IMR-90 (cell line): Measurements from ENCODE around the gene PBX3.

Source experiments
- CEBPB ChIP-seq: IDR thresholded peaks from 2 replicates; pipeline ENCODE4 v1.6.1; 2012; ENCODE audit warnings: low read depth, low read length, improper control_type of control experiment
- CHD1 ChIP-seq: IDR thresholded peaks from 2 replicates; pipeline ENCODE4 v1.6.1; 2012; ENCODE audit warnings: low read depth, low read length, improper control_type of control experiment
- CTCF ChIP-seq: conservative IDR thresholded peaks from 2 replicates; pipeline ENCODE4 v1.5.1; 2012; ENCODE audit warnings: mild to moderate bottlenecking, low read depth, low read length, improper control_type of control experiment
- FOS ChIP-seq: fragments of 150-350 bp; IDR thresholded peaks from 2 replicates; pipeline ENCODE4 v1.6.1; 2016; ENCODE audit warnings: low read depth, low read length
- MAFK ChIP-seq: IDR thresholded peaks from 2 replicates; pipeline ENCODE4 v1.6.1; 2012; ENCODE audit warnings: low read depth, low read length, improper control_type of control experiment
- MXI1 ChIP-seq: IDR thresholded peaks from 2 replicates; pipeline ENCODE4 v1.6.1; 2012; ENCODE audit warnings: low read depth, mild to moderate bottlenecking, low read length, moderate library complexity, borderline replicate concordance
- NFE2L2 ChIP-seq: fragments of 150-350 bp; IDR thresholded peaks from 2 replicates; pipeline ENCODE4 v1.6.1; 2016; ENCODE audit warnings: low read depth, mild to moderate bottlenecking, low read length
- POLR2A ChIP-seq: IDR thresholded peaks from 2 replicates; pipeline ENCODE4 v1.6.1; 2012; ENCODE audit warnings: mild to moderate bottlenecking, low read depth, low read length
- RAD21 ChIP-seq: IDR thresholded peaks from 2 replicates; pipeline ENCODE4 v1.6.1; 2012; ENCODE audit warnings: low read length, improper control_type of control experiment
- RCOR1 ChIP-seq: IDR thresholded peaks from 2 replicates; pipeline ENCODE4 v1.6.1; 2012; ENCODE audit warnings: mild to moderate bottlenecking, low read length, improper control_type of control experiment; ENCODE audit not compliant: insufficient replicate concordance
- RFX5 ChIP-seq: IDR thresholded peaks from 2 replicates; pipeline ENCODE4 v1.8.0; 2012; ENCODE audit warnings: low read depth, mild to moderate bottlenecking, low read length, moderate library complexity
- SMC3 ChIP-seq: fragments of 150-350 bp; IDR thresholded peaks from 2 replicates; pipeline ENCODE4 v1.6.1; 2016; ENCODE audit warnings: low read depth, mild to moderate bottlenecking, antibody characterized with exemption, low read length, moderate library complexity
- USF2 ChIP-seq: fragments of 150-350 bp; IDR thresholded peaks from 2 replicates; pipeline ENCODE4 v1.6.1; 2017; ENCODE audit warnings: mild to moderate bottlenecking, antibody characterized with exemption, low read length, low read depth

- TF ChIP-seq CTCF: no peak
- TF ChIP-seq POLR2A: no peak
- no peak for TF ChIP-seq CEBPB
- no peak for TF ChIP-seq SMC3
- TF ChIP-seq RCOR1: no peak
- TF ChIP-seq MXI1: no peak
- no peak for TF ChIP-seq RFX5
- no peak for TF ChIP-seq USF2
- TF ChIP-seq RAD21: no peak
- no peak for TF ChIP-seq FOS
- no peak for TF ChIP-seq MAFK
- no peak for TF ChIP-seq NFE2L2
- TF ChIP-seq CHD1: no peak
These were observed 217.6 kb downstream of the PBX3 start for GRCh38 chr9:125964702-125965225.
